H1 (cell line): ENCODE results near the gene DUOXA1. TPM values are rescaled to one million over a fixed set of nuclear protein-coding genes. Genes with fewer than 3 reads are reported as not detected.

Experiments used
- CTCF ChIA-PET: fragments of 300-600 bp; sonication (Branson Sonifier 250); formaldehyde crosslinking; loops from one replicate; lab custom pipeline; 2021; ENCODE audit not compliant: partially characterized antibody; lab: Charles Lee
- POLR2A ChIA-PET: fragments of 300-600 bp; sonication (Branson Sonifier 250); formaldehyde crosslinking; loops from one replicate; lab custom pipeline; 2021; ENCODE audit warnings: inconsistent platforms; ENCODE audit not compliant: partially characterized antibody; lab: Charles Lee
- DNase-seq, 2 experiments: peaks; one replicate each; pipeline versions ENCODE4 v3.0.0 to v3.0.0-alpha.2; 2010 to 2022; ENCODE audit warnings: low spot score in 2 of 2, low read depth in 1 of 2, mixed read lengths in 1 of 2
- FAIRE-seq: peaks from 2 replicates; lab custom pipeline; 2011; peaks lifted over from hg19 to GRCh38; lab: Jason Lieb, UNC
- H2AFZ ChIP-seq: 2 replicates; pipeline ENCODE4 v1.8.1; 2012; ENCODE audit warnings: low read length, inconsistent platforms
- H2AK5ac ChIP-seq: 2 replicates; pipeline ENCODE4 v1.6.1; 2013; ENCODE audit warnings: low read depth, low read length
- H2BK120ac ChIP-seq: replicated peaks from 2 replicates; pipeline ENCODE3; 2013; ENCODE audit warnings: low read depth, low read length, inconsistent platforms
- H2BK12ac ChIP-seq: 2 replicates; pipeline ENCODE4 v1.6.1; 2013; ENCODE audit warnings: low read depth, low read length
- H2BK15ac ChIP-seq: 2 replicates; pipeline ENCODE4 v1.6.1; 2013; ENCODE audit warnings: low read length
- H2BK20ac ChIP-seq: 2 replicates; pipeline ENCODE4 v1.6.1; 2013; ENCODE audit warnings: low read length
- H2BK5ac ChIP-seq: 2 replicates; pipeline ENCODE4 v1.6.1; 2013; ENCODE audit warnings: low read depth, low read length
- H3K14ac ChIP-seq: 2 replicates; pipeline ENCODE4 v1.6.1; 2013; ENCODE audit warnings: inconsistent platforms; ENCODE audit not compliant: insufficient read length
- H3K18ac ChIP-seq: 2 replicates; pipeline ENCODE4 v1.6.1; 2013; ENCODE audit warnings: low read length; ENCODE audit errors: extremely low read depth
- H3K23ac ChIP-seq: 2 replicates; pipeline ENCODE4 v1.6.1; 2013; ENCODE audit warnings: inconsistent platforms; ENCODE audit not compliant: insufficient read length
- H3K23me2 ChIP-seq: 2 replicates; pipeline ENCODE4 v1.6.1; 2013; ENCODE audit warnings: low read depth, low read length
- H3K27ac ChIP-seq: 2 replicates; pipeline ENCODE4 v1.6.1; 2011; ENCODE audit warnings: low read depth, low read length, inconsistent platforms
- H3K27me3 ChIP-seq, 4 experiments: replicated peaks in 1 of 4; 1 replicate in 1 of 4; 2 replicates in 3 of 4; pipeline versions ENCODE4 v1.6.1 to v1.8.1; 2011 to 2013; ENCODE audit warnings: low read length in 3 of 4, mild to moderate bottlenecking in 3 of 4, inconsistent platforms in 2 of 4, mixed read lengths in 2 of 4, moderate library complexity in 1 of 4; ENCODE audit not compliant: control insufficient read depth in 3 of 4, insufficient read depth in 3 of 4; ENCODE audit errors: extremely low read depth in 1 of 4
- H3K36me3 ChIP-seq, 4 experiments: 2 replicates each; pipeline versions ENCODE4 v1.6.1 to v1.8.1; 2011 to 2013; ENCODE audit warnings: mild to moderate bottlenecking in 4 of 4, low read length in 3 of 4, moderate library complexity in 2 of 4, control low read depth in 1 of 4, inconsistent platforms in 1 of 4; ENCODE audit not compliant: insufficient read depth in 4 of 4, control insufficient read depth in 2 of 4
- H3K4ac ChIP-seq: replicated peaks from 2 replicates; pipeline ENCODE3; 2013; ENCODE audit warnings: low read length, low read depth, mixed read lengths, inconsistent platforms; ENCODE audit not compliant: insufficient read length
- H3K4me1 ChIP-seq, 4 experiments: replicated peaks in 1 of 4; 1 replicate in 1 of 4; 2 replicates in 3 of 4; pipeline versions ENCODE4 v1.6.1 to v1.8.1; 2011 to 2013; ENCODE audit warnings: low read length in 3 of 4, inconsistent platforms in 2 of 4, mixed read lengths in 1 of 4; ENCODE audit not compliant: insufficient read depth in 4 of 4, control insufficient read depth in 3 of 4
- H3K4me2 ChIP-seq, 2 experiments: 2 replicates each; pipeline versions ENCODE4 v1.6.1 to v1.8.1; 2011 to 2013; ENCODE audit warnings: low read depth in 2 of 2, low read length in 2 of 2, control low read depth in 1 of 2, inconsistent platforms in 1 of 2, mild to moderate bottlenecking in 1 of 2; ENCODE audit not compliant: insufficient read depth in 1 of 2
- H3K4me3 ChIP-seq, 4 experiments: fragments of 200-600, 300-600 bp in 1 of 4; sonication (generic), shearing (Covaris generic), sonication (Bioruptor Twin) in 1 of 4; 2 replicates each; pipeline versions ENCODE4 v1.5.1 to v1.8.1; 2011 to 2016; ENCODE audit warnings: low read length in 4 of 4, low read depth in 3 of 4, control low read depth in 2 of 4, inconsistent platforms in 2 of 4, mild to moderate bottlenecking in 2 of 4, mixed read lengths in 1 of 4, moderate library complexity in 1 of 4; ENCODE audit not compliant: insufficient read depth in 2 of 4; ENCODE audit errors: extremely low read depth in 1 of 4
- H3K56ac ChIP-seq: replicated peaks from 2 replicates; pipeline ENCODE3; 2013; ENCODE audit warnings: low read depth, mild to moderate bottlenecking, mixed read lengths, low read length, inconsistent platforms; ENCODE audit not compliant: insufficient read length
- H3K79me1 ChIP-seq: 2 replicates; pipeline ENCODE4 v1.6.1; 2013; ENCODE audit warnings: low read depth, low read length, control low read depth
- H3K79me2 ChIP-seq, 2 experiments: 2 replicates each; pipeline versions ENCODE4 v1.6.1 to v1.8.1; 2012 to 2013; ENCODE audit warnings: low read length in 2 of 2, mild to moderate bottlenecking in 2 of 2, inconsistent platforms in 1 of 2; ENCODE audit not compliant: insufficient read depth in 2 of 2, control insufficient read depth in 1 of 2
- H3K9ac ChIP-seq, 4 experiments: replicated peaks in 1 of 4; 1 replicate in 1 of 4; 2 replicates in 3 of 4; pipeline versions ENCODE4 v1.6.1 to v1.8.1; 2011 to 2013; ENCODE audit warnings: low read depth in 3 of 4, low read length in 3 of 4, control low read depth in 2 of 4, mild to moderate bottlenecking in 2 of 4, moderate library complexity in 2 of 4, inconsistent platforms in 1 of 4; ENCODE audit errors: extremely low read depth in 1 of 4
- H3K9me3 ChIP-seq, 2 experiments: 2 replicates each; pipeline versions ENCODE4 v1.6.1 to v1.8.1; 2012 to 2013; ENCODE audit warnings: mild to moderate bottlenecking in 2 of 2, moderate library complexity in 2 of 2, control low read depth in 1 of 2, inconsistent platforms in 1 of 2, low read depth in 1 of 2, low read length in 1 of 2, mixed read lengths in 1 of 2; ENCODE audit not compliant: insufficient read depth in 2 of 2
- H4K20me1 ChIP-seq, 2 experiments: replicated peaks in 1 of 2; 2 replicates each; pipeline versions ENCODE3 to v1.8.1; 2011 to 2013; ENCODE audit warnings: inconsistent platforms in 2 of 2, low read length in 2 of 2, mild to moderate bottlenecking in 1 of 2; ENCODE audit not compliant: insufficient read depth in 2 of 2, control insufficient read depth in 1 of 2
- H4K5ac ChIP-seq: 2 replicates; pipeline ENCODE4 v1.6.1; 2013; ENCODE audit warnings: low read length, low read depth, mixed read lengths, inconsistent platforms; ENCODE audit not compliant: insufficient read length
- H4K8ac ChIP-seq: 2 replicates; pipeline ENCODE4 v1.8.0; 2013; ENCODE audit warnings: mild to moderate bottlenecking, moderate library complexity, low read length, inconsistent platforms; ENCODE audit not compliant: insufficient read depth; ENCODE audit errors: extremely low read depth
- H4K91ac ChIP-seq: replicated peaks from 2 replicates; pipeline ENCODE3; 2013; ENCODE audit warnings: low read length, mixed read lengths, inconsistent platforms; ENCODE audit not compliant: insufficient read length
- EZH2 ChIP-seq: fragments of 200-600 bp; sonication (generic); IDR thresholded peaks from 2 replicates; pipeline ENCODE4 v1.7.1; 2012; ENCODE audit warnings: low read depth, mild to moderate bottlenecking, moderate library complexity, low read length, inconsistent platforms; ENCODE audit not compliant: severe bottlenecking
- JUN ChIP-seq: IDR thresholded peaks from 2 replicates; pipeline ENCODE4 v1.6.1; 2011; ENCODE audit warnings: low read depth, mild to moderate bottlenecking, improper control_type of control experiment, low read length
- NANOG ChIP-seq: IDR thresholded peaks from 2 replicates; pipeline ENCODE4 v1.6.1; 2011; ENCODE audit warnings: low read length, low read depth, mild to moderate bottlenecking, inconsistent platforms; ENCODE audit not compliant: insufficient read depth, poor library complexity, severe bottlenecking
- SIRT6 ChIP-seq: IDR thresholded peaks from one replicate; pipeline ENCODE4 v1.7.1; 2012; ENCODE audit warnings: low read length, inconsistent platforms
- TAF1 ChIP-seq: IDR thresholded peaks from 2 replicates; pipeline ENCODE4 v1.6.1; 2011; ENCODE audit warnings: mild to moderate bottlenecking, low read depth, low read length
- WGBS, 2 experiments: shearing (Covaris generic) in 1 of 2; methylation state at CpG; one replicate each; pipeline versions ENCODE4 v1.1.6 to v1.1.7; 2013 to 2015; ENCODE audit warnings: low lambda C conversion rate in 2 of 2, mixed read lengths in 2 of 2, inconsistent platforms in 1 of 2, low coverage in 1 of 2, missing lambda C conversion rate in 1 of 2; ENCODE audit not compliant: insufficient replicate concordance in 2 of 2, insufficient coverage in 1 of 2, insufficient read length in 1 of 2; ENCODE audit errors: extremely low coverage in 1 of 2, missing lambda C conversion rate in 1 of 2; 5-methylcytosine and 5-hydroxymethylcytosine counted together
- polyA plus RNA-seq, 7 experiments: library from polyadenylated mRNA; depleted of rRNA in 3 of 7; stranded (reverse) in 5 of 7; unstranded in 2 of 7; fragments of >200 nt in 5 of 7; fragments of 200-250 nt in 2 of 7; gene quantifications; 1 replicate in 5 of 7; 2 replicates in 1 of 7; 4 replicates in 1 of 7; pipeline versions ENCODE4 v1.2.1 to v1.2.3, GENCODE V29; 2011 to 2013; ENCODE audit warnings: missing spikeins in 2 of 7, mixed read lengths in 2 of 7
- total RNA-seq: library from RNA; stranded (reverse); fragmentation: NEBNext Ultra II Directional; extraction: Animal tissue kit (Norgen Biotek cat#: 25700); gene quantifications from 2 replicates; pipeline ENCODE4 v1.2.1, GENCODE V29; 2021

The DUOXA1 gene
- total and polyA plus RNA-seq, 2 of the 8 experiments (the other 6 are each of a cell fraction or from before 2014, with no cell fraction given) = 0.18 TPM; not detected in 1

- no peak overlapping the region for H2AK5ac ChIP-seq
These were observed 15.0 kb downstream of the DUOXA1 start for GRCh38 chr15:45114751-45115085.

More at GRCh38 chr15:45114751-45115085, 15.0 kb downstream of the DUOXA1 start:
- no peak overlapping the region for H3K9ac ChIP-seq
- H4K91ac ChIP-seq = no peak overlapping the region
- H2BK12ac ChIP-seq = 0 out of 2 replicates have a peak overlapping the region, but pooled peaks have one; percentile 68
- H3K4me3 ChIP-seq = peak overlapping the region in 1 of 4 experiments; percentile 27; a peak in 1 of 8 replicates
- no peak overlapping the region for H3K27ac ChIP-seq
- TF ChIP-seq TAF1 = no peak
- peak; percentile 87 for TF ChIP-seq EZH2
- TF ChIP-seq SIRT6 = no peak
- no peak for TF ChIP-seq JUN
- TF ChIP-seq NANOG = no peak
- no peak overlapping the region for H3K56ac ChIP-seq
- H2AFZ ChIP-seq = no peak overlapping the region
- H4K20me1 ChIP-seq = peaks cover 21 to 44% of the 10 kb centered on the region in 2 experiments
- H4K8ac ChIP-seq = peak overlapping the region; percentile 43; the same call in 1 of the 2 replicates
- FAIRE-seq = no peak
- no peak overlapping the region for H2BK120ac ChIP-seq
- no peak overlapping the region for H2BK20ac ChIP-seq
- ChIA-PET CTCF (interaction anchor here (0.7 to 5.5 kb wide), 7 partner anchors 10 to 261 kb away, joined by 3 to 45 read pairs (median 4); partner anchors contain the start of genes DUOX1 and DUOXA1), POLR2A (no interaction called here)
- H3K23me2 ChIP-seq = peaks cover 6% of the 10 kb centered on the region; the same call in 1 of the 2 replicates
- peaks cover 80 to 87% (median 81%) of the 10 kb centered on the region in 4 experiments for H3K27me3 ChIP-seq
- no peaks in the 10 kb centered on the region; a peak in 1 of 4 replicates for H3K9me3 ChIP-seq
- no peak overlapping the region for H2BK5ac ChIP-seq
- no peak overlapping the region; the same call in 1 of the 2 replicates for H2BK15ac ChIP-seq
- peak overlapping the region; percentile 84 to 85; a peak in 3 of 4 replicates for H3K4me2 ChIP-seq
- H4K5ac ChIP-seq = no peak overlapping the region
- peaks cover 0 to 7% (median 0%) of the 10 kb centered on the region in 4 experiments; a peak in 1 of 8 replicates for H3K36me3 ChIP-seq
- H3K79me1 ChIP-seq = no peaks in the 10 kb centered on the region
- no peak for DNase-seq
- H3K79me2 ChIP-seq = no peaks in the 10 kb centered on the region
- peak overlapping the region; percentile 32; the same call in 1 of the 2 replicates for H3K18ac ChIP-seq
- H3K4ac ChIP-seq = no peak overlapping the region
- no peak overlapping the region for H3K14ac ChIP-seq
- no peak overlapping the region for H3K23ac ChIP-seq
- 33% methylated on average over 2 of the region's 2 CpGs; no CpG with 5 or more reads in 1 of the 2 experiments for WGBS, 2 experiments
- H3K4me1 ChIP-seq = peaks cover 0 to 31% (median 24%) of the 10 kb centered on the region in 4 experiments; a peak in 6 of 7 replicates
